Purkinje cell (primary cell): Measurements from ENCODE around the gene MOXD1. TPM values are rescaled to one million over a fixed set of nuclear protein-coding genes. Genes with fewer than 3 reads are reported as not detected.

Experiments used
- polyA plus RNA-seq: library from polyadenylated mRNA; unstranded; fragments of >200 nt; fragmentation: Nextera tagmentation; gene quantifications from 2 replicates; pipeline ENCODE4 v1.2.1, GENCODE V29; 2014

MOXD1 gene
- polyA plus RNA-seq = 2.4 TPM in 1 of 2 replicates, not detected in the other

GRCh38 chr6:132400883-132401617 lies at the start of gene MOXD1:
Gene MOXD1 (minus strand): TSS chr6:132401475. CDS start chr6:132401426, 49 bp downstream.

Other genes starting within 250 kb of the MOXD1 start
- 5.6 and 25.0 TPM in 2 replicates for gene STX7, start 111.6 kb upstream of the MOXD1 start, polyA plus RNA-seq
- gene TAAR9, start 136.8 kb upstream of the MOXD1 start, polyA plus RNA-seq = not detected in 2 replicates
- gene TAAR8, start 151.2 kb upstream of the MOXD1 start, polyA plus RNA-seq = not detected in 2 replicates
- gene TAAR6, start 168.8 kb upstream of the MOXD1 start, polyA plus RNA-seq = not detected in 2 replicates
- not detected in 2 replicates for gene TAAR5, start 188.3 kb upstream of the MOXD1 start, polyA plus RNA-seq
- not detected in 2 replicates for gene TAAR2, start 222.8 kb upstream of the MOXD1 start, polyA plus RNA-seq